ENCODE data around the gene DGKG. TPM values are rescaled to one million over a fixed set of nuclear protein-coding genes. Genes with fewer than 3 reads are reported as not detected.
A peak's percentile ranks its signal among the peaks of the same experiment; 100 is the strongest.

The DGKG gene
- total and polyA plus RNA-seq, 8 donors, result 4.2 to 7.6 (median 5.5) TPM

DNA sequence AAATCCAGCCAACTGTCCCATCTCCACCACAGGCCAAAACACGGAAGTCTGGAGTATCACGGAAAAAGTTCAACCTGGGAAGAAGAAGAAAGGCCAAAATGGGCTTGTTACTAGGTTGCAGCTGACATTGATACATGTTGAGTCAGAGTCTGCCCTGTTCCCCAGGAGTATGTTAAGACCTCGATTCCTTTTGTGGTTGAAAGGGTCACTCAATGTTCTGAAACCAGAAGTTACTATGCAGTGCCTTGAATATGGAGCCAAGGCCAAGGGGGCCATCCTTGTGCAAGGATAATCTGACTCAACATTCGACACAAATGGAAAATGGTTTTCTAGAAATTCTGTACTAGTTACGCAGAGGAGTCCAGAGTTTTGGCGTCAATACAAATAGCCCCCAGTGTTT lies 104.2 kb downstream of the DGKG start:
- Histone ChIP-seq H3K27ac (no peak overlapping the region), H3K36me3 (peaks cover 0 to 11% of the 10 kb centered on the region in 2 donors), H3K4me3 (no peak overlapping the region), H3K27me3 (no peaks in the 10 kb centered on the region), H3K4me1 (no peaks in the 10 kb centered on the region), H3K9me3 (no peaks in the 10 kb centered on the region)
- intact Hi-C loops (cut with DNase I), result loop anchor here in 1 of 2 donors (5.0 kb wide), 1 partner anchor 284 kb away; the partner anchor contains the start of gene CRYGS
- DNase-seq (no peak), ATAC-seq (no peak)
- TF ChIP-seq, protein P1, sequence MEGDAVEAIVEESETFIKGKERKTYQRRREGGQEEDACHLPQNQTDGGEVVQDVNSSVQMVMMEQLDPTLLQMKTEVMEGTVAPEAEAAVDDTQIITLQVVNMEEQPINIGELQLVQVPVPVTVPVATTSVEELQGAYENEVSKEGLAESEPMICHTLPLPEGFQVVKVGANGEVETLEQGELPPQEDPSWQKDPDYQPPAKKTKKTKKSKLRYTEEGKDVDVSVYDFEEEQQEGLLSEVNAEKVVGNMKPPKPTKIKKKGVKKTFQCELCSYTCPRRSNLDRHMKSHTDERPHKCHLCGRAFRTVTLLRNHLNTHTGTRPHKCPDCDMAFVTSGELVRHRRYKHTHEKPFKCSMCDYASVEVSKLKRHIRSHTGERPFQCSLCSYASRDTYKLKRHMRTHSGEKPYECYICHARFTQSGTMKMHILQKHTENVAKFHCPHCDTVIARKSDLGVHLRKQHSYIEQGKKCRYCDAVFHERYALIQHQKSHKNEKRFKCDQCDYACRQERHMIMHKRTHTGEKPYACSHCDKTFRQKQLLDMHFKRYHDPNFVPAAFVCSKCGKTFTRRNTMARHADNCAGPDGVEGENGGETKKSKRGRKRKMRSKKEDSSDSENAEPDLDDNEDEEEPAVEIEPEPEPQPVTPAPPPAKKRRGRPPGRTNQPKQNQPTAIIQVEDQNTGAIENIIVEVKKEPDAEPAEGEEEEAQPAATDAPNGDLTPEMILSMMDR (IDR thresholded peaks at IDR 0.05), result no peak

GRCh38 chr3:186255703-186256331 lies 106.2 kb downstream of the DGKG start:
- DNase-seq (peak in 2 of 4 donors; percentile 26 to 48), ATAC-seq (peak; percentile 72)
- TF ChIP-seq, protein P1 (IDR thresholded peaks at IDR 0.05), result no peak
- Histone ChIP-seq H3K9me3 (no peaks in the 10 kb centered on the region), H3K4me1 (no peaks in the 10 kb centered on the region), H3K27me3 (no peaks in the 10 kb centered on the region), H3K27ac (no peak overlapping the region), H3K36me3 (peaks cover 0 to 11% of the 10 kb centered on the region in 2 donors), H3K4me3 (no peak overlapping the region)
- intact Hi-C loops (cut with DNase I), result loop anchor here in 1 of 2 donors (5.0 kb wide), 1 partner anchor 286 kb away; the partner anchor contains the start of gene CRYGS

DNA sequence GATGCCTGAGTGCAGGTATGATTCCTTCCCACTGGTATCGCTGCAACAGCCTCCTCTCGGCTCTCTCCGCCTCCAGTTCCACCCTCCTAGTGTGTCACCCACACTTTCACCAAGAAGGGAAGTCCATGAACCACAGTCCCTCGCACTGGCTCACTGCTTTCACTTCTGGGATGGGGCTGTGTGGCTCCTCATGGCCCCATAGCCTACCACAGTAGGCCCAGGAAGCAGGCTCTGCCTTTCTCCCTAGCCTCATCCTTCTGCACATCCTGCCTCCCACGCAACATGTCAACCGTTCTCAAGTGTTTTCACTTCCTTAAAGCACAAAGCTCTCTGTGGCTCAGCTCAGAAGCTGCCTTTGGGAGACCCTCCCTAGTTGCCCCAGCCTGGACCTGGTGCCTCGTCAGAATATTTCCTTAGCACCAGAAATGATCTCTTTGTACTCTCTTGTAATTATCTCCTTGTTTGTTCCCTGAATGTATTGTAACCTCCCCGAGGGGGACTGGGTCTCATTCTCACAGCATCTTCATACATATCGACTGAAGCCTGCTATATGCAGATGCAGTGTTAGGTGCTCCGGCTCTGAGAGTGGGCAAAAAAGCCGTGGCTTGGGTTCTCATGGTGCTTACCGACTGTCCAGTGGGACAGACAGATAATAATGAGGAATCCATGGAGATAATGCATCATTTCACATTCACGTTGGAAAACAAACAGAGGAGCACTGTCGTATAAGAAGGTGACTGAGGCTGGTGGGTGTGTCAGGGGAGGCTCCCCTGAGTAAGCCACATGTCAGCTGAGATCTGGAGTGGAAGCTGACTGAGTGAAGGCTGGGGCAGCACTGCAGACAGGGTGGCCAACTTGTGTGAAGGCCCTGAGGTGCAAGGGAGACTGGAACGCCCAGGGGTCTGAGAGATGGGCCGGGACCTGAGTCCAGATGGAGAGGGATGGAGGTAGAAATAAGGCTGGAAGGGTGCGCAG lies 107.1 kb downstream of the DGKG start:
- no peak overlapping the region for H3K27ac ChIP-seq
- H3K27me3 ChIP-seq, result no peaks in the 10 kb centered on the region
- H3K36me3 ChIP-seq, result peaks cover 0 to 11% of the 10 kb centered on the region in 2 donors
- no peak overlapping the region for H3K4me3 ChIP-seq
- TF ChIP-seq, protein P1 (IDR thresholded peaks at IDR 0.05), result no peak
- ATAC-seq, result peak; percentile 27
- no peak for DNase-seq
- intact Hi-C loops (cut with DNase I), result loop anchor here in 1 of 2 donors (5.0 kb wide), 1 partner anchor 287 kb away; the partner anchor contains the start of gene CRYGS
- no peaks in the 10 kb centered on the region for H3K9me3 ChIP-seq
- no peaks in the 10 kb centered on the region for H3K4me1 ChIP-seq

DNA sequence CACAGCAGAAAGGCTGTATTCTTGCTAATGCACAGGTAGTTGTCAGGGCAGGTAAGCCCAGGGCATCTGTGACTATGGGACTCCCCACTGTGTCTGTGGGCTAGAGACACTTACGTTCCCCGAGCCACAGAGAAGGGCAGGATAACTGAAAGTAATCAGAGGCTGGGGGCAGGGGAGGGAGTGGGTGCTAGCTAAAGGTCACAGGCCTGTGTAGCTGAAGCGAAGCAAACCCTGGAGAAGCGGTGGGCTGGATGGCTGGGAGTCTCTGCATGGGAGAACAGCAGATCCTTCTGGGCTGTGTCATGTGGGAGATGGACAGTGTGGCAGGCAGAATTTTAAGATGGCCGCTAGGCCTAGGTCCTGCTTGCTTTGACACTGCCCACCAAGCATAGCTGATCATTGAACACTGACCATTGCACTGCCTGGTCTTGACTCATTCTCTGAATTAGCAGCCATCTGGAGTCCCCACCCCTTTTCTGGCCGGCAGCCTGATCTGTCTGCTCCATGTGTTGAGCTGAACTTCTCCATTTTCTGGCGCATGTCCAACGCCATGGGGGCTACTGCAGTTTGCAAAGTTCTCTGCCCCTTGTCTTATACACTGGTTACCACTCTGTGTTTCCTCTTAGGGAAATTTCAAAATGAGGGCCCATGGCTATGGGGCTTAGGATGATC lies 110.0 kb downstream of the DGKG start:
- no peak overlapping the region for H3K27ac ChIP-seq
- ATAC-seq, result no peak
- no peaks in the 10 kb centered on the region for H3K9me3 ChIP-seq
- intact Hi-C loops (cut with DNase I), result no loop called here
- H3K36me3 ChIP-seq, result peaks cover 0 to 11% of the 10 kb centered on the region in 2 donors
- no peaks in the 10 kb centered on the region for H3K27me3 ChIP-seq
- DNase-seq, result no peak
- H3K4me3 ChIP-seq, result no peak overlapping the region
- TF ChIP-seq, protein P1 (IDR thresholded peaks at IDR 0.05), result no peak
- H3K4me1 ChIP-seq, result no peaks in the 10 kb centered on the region

Measured in left lung (tissue), 10 donors.